HG03196 (cell line): ENCODE measurements around the gene LCORL.
"Not testable (repeated sequence)": the region's sequence is repeated elsewhere in the genome, so short reads cannot be mapped to it uniquely, and the experiment has no call there.

Experiments used
- ATAC-seq: cut with Tn5 transposase; IDR thresholded peaks from one replicate; pipeline ENCODE4 v1.9.1; 2021; ENCODE audit not compliant: unreplicated experiment

Gene LCORL

GRCh38 chr4:18020671-18021469 lies 685 bp downstream of the LCORL start:
- ATAC-seq: peak; percentile 22

- ATAC-seq: no peak
Measured at GRCh38 chr4:18020145-18020670, 1.3 kb downstream of the LCORL start.

GRCh38 chr4:18014269-18014668 lies 7.3 kb downstream of the LCORL start:
- no peak for ATAC-seq

- ATAC-seq: no peak
Measured at GRCh38 chr4:18012807-18013462, 8.6 kb downstream of the LCORL start.

GRCh38 chr4:18012134-18012806 lies 9.3 kb downstream of the LCORL start:
- no peak for ATAC-seq

- ATAC-seq: no peak
Measured at GRCh38 chr4:18007625-18008024, 13.9 kb downstream of the LCORL start.

GRCh38 chr4:18006432-18006831 lies 15.1 kb downstream of the LCORL start:
- ATAC-seq: not testable (repeated sequence)

GRCh38 chr4:17997129-17997528 lies 24.4 kb downstream of the LCORL start:
- no peak for ATAC-seq

GRCh38 chr4:17995165-17995564 lies 26.4 kb downstream of the LCORL start:
- no peak for ATAC-seq

- no peak for ATAC-seq
Measured at GRCh38 chr4:17985832-17986231, 35.7 kb downstream of the LCORL start.

- no peak for ATAC-seq
Measured at GRCh38 chr4:17981063-17981462, 40.5 kb downstream of the LCORL start.

- no peak for ATAC-seq
Measured at GRCh38 chr4:17968721-17969120, 52.8 kb downstream of the LCORL start.

- ATAC-seq: no peak
Measured at GRCh38 chr4:17967078-17967477, 54.5 kb downstream of the LCORL start.

- ATAC-seq: no peak
Measured at GRCh38 chr4:17966312-17966711, 55.2 kb downstream of the LCORL start.

GRCh38 chr4:17964576-17964975 lies 57.0 kb downstream of the LCORL start:
- no peak for ATAC-seq

- ATAC-seq: no peak
Measured at GRCh38 chr4:17962171-17962570, 59.4 kb downstream of the LCORL start.

- ATAC-seq: no peak
Measured at GRCh38 chr4:17961249-17961648, 60.3 kb downstream of the LCORL start.

GRCh38 chr4:17958181-17958580 lies 63.4 kb downstream of the LCORL start:
- no peak for ATAC-seq

- ATAC-seq: no peak
Measured at GRCh38 chr4:17957688-17958087, 63.9 kb downstream of the LCORL start.

- no peak for ATAC-seq
Measured at GRCh38 chr4:17956245-17956644, 65.3 kb downstream of the LCORL start.

- ATAC-seq: no peak
Measured at GRCh38 chr4:17945303-17945702, 76.3 kb downstream of the LCORL start.

- ATAC-seq: no peak
Measured at GRCh38 chr4:17941731-17942130, 79.8 kb downstream of the LCORL start.
